ENCODE data around the gene IDI2.
"Not testable (repeated sequence)": the region's sequence is repeated elsewhere in the genome, so short reads cannot be mapped to it uniquely, and the experiment has no call there.

The IDI2 gene

GRCh38 chr10:1045415-1045814, 19.8 kb upstream of the IDI2 start:
- no peak for DNase-seq

DNA sequence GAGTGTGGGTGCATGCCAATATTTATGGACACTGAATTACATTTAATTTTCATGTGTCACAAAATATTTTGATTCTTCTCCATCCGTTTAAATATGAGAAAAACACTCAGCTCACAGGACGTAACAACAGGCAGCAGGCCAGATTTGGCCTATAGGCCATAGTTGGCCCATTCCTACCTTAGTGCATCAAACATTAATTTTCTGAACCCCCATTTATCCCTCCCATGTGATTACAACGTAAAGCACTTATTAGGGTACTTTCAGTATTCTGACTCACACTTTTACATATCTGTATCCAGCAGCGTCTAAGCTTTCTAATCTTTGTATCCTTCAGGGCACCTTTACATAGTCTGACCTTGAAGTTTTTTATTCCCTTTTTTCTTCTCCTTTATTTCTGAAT, 19.3 kb upstream of the IDI2 start:
- DNase-seq: no peak

DNA sequence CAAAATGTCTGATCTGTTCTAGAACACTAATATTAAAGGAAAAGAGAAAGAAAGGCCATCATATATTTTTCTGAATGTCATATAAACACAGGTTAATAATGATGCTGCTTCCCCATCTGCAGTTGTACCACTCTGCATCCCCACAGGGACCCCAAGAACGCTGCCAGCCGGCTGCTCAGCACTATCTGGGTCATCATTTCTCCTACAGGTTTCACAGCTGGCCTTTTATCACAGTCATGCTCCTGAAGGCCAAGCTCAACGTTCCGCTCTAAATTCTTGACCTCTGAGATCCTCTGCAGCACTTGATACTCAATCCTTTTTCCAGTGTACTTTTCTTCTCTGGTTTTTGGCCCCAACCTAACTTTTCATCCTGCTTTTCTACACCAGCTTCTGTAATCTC, 18.5 kb upstream of the IDI2 start:
- DNase-seq: no peak

DNA sequence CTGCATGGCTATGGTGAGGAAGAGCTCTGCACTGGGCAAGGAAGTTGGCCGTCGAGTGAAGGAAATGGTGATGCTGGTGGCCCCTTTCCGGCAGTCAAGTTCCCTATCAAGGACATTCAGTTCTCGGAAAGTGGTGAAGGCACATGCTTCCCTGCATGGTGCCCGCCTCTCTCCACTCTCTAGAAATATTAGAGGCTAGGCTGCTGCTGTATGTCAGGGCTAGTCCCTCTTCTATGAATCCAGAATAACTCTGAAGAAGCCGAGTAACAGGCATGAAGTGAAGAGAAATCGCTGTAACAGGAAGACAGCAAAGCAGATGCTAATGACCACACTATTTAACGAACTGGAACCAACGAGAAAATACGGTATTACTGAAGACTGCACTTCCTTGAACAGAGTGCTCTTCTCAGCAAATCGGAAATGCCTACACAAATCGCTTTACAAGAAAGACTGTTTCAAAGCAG, 17.9 kb upstream of the IDI2 start:
- no peak for DNase-seq

- DNase-seq: no peak
These were observed 15.9 kb upstream of the IDI2 start for GRCh38 chr10:1041514-1041913.

DNA sequence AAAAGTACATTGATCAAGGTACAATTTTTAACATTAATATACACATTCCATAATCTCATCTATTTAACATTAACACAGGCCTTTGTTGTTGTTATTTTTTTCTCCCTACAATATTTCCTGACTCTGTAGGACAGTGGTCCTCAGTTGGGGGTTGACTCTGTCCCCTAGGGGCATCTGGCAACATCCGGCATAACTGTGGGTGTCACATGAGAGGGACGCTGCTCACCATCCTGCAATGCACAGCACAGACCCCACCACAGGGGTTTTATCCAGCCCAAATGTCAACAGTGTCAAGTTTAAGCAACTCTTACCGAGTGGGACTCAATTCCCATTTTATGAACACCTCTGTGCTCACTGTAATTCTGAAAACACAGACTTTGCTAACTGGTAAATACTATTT, 14.5 kb upstream of the IDI2 start:
- DNase-seq: no peak

GRCh38 chr10:1038769-1039168, 13.1 kb upstream of the IDI2 start:
- DNase-seq: not testable (repeated sequence)

GRCh38 chr10:1037098-1037497, 11.4 kb upstream of the IDI2 start:
- DNase-seq: no peak

GRCh38 chr10:1036341-1036791, 10.7 kb upstream of the IDI2 start:
- no peak for DNase-seq

DNA sequence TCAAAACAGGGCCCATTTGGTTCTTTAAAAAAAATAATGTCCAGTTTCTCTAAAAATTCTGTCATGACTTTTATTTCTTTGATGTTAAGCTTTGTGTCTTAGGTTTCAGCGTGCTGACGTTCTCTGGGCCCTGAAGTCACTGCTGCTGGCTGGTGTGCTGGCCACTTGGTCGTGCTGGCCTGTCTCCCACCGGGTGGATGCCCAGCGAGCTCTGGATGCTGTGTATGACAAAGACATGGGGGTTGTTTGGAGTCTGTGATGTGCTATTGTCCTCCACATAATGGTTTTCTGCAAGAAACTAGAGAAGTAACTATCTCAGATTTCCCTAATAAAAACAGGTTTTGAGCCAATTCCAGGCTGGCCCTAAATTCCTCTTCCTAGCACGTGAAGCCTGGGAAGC, 9.5 kb upstream of the IDI2 start:
- DNase-seq: no peak

- no peak for DNase-seq
These were observed 9.1 kb upstream of the IDI2 start for GRCh38 chr10:1034758-1035157.

DNA sequence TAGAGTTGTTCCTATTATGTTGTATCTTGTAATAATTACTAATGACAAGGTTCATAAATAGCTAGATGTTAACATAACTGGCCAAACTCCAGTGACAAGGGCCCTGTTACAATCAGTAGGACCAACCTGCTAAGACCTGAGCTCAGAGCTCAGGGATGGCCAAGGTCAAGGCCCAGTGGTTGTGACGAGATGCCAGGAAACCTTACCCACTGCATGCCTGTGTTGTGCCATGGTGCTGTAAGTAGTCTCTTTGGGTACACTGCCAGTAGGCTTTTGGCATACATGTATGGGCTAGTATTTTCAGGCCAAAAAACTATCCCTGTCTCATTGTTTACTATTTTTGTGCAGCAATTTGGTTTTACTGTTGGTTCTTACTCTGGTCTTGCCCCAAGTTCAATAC, 7.9 kb upstream of the IDI2 start:
- no peak for DNase-seq

DNA sequence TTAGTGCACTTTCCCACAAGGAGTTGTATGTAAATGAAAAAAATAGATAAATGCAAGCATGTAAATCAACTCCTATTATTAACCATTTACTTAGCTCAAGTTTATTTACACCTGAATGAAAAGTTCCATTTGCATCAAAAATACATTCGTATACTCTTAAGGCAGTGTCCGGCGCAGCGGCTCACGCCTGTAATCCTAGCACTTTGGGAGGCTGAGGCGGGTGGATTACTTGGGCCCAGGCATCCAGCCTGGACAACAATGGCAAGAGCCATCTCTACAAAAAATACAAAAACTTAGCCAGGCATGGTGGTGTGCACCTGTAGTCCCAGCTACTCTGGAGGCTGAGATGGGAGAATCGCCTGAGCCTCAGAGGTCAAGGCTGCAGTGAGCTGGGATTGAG, 4.2 kb upstream of the IDI2 start:
- DNase-seq: no peak

DNA sequence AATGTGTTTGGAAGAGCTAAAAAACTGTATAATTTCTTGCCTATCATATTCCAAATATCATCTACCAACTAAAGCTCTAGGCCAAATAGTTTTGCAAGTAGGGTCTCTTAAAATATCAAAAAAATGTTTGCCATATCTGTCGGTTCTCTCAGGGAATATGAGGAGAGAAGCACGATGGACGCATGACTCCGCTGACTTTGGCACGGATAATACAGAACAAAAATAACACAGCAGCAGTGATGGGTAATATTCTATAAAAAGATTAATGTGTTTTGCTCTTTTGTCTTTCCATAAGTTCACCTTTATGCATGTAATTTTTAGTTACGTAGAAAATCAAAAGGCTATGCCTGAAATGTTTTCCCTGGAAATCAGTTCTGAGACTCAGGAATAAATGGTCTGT, 919 bp upstream of the IDI2 start:
- DNase-seq: no peak

GRCh38 chr10:1024103-1024502, 1.6 kb downstream of the IDI2 start:
- no peak for DNase-seq

DNA sequence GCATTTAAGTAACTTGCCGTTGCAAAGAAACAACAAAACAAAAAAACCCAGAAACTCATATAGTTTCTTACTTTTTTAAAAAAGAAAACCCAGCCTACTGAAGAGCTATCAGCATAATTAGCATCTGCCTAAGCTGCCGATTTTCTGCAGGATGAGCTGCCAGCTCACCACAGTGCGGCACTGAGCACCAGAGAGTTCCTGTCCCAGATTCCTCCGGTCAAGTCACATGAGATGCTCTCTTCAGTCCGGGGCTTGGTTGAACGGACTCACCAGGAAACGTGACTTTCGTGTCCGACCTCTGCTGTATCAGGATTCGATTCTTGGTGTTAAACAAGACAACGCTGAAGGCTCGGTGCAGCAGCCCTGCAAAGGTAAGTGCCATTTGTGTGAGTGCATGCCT, 3.2 kb downstream of the IDI2 start:
- no peak for DNase-seq

GRCh38 chr10:1020958-1021357, 4.7 kb downstream of the IDI2 start:
- DNase-seq: no peak

DNA sequence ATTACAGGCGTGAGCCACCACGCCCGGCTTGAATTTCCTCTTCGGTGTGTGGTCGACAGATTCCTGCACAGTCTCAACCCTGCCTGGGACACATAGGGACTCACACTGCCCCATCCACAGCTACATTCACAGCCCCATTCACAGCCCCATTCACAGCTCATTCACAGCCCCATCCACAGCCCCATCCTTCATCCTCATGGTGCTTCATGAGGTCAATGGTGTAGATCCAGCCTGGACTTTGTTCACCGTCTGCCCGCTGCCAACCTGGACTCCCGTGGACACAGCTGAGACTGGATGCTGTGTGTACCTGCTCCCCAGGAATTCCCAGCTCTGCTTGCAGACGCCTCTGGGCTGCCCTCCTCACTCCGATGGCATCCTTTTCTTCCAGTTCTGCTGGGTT, 5.2 kb downstream of the IDI2 start:
- no peak for DNase-seq

- DNase-seq: no peak
These were observed 6.3 kb downstream of the IDI2 start for GRCh38 chr10:1019362-1019761.

DNA sequence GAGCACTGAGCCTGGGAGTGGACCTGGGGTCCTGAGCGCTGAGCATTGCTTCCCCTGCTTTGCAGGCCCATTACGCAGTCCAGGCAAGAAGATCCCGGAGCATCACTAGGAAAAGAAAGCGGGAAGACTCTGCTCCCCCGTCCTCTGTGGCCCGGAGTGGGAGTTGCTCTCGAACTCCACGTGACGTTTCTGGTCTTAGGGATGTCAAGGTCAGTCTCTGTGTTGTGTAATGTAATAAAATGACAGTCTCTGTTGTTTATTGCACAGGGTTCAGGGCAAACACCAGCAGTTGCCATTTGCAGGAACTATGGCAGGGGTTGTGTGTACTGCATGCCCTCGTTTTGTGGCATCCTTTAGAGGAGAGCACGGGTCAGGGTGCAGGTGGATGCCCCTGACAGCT, 10.0 kb downstream of the IDI2 start:
- no peak for DNase-seq

DNA sequence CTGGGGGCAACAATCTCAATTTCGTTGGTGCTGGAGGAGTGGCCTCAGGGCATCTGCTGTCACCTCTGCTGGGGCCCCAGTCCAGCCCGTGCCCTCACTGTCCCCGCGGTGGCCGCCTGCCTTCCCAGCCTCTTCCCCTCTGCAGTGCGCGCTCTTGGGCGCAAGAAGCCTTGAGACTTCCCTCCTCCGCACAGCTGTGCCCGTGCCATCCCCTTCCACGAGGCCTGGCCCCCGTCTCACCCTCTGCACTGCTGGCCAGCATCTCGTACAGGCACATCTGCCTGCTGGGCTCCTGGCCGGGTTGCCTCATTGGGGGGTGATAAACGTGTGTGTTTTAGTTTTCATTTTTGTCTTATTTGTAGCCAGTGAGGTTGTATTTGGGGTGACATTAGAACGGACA, 14.0 kb downstream of the IDI2 start:
- DNase-seq: no peak

- no peak for DNase-seq
These were observed 15.0 kb downstream of the IDI2 start for GRCh38 chr10:1010703-1011102.

- DNase-seq: not testable (repeated sequence)
These were observed 15.7 kb downstream of the IDI2 start for GRCh38 chr10:1009947-1010346.

DNA sequence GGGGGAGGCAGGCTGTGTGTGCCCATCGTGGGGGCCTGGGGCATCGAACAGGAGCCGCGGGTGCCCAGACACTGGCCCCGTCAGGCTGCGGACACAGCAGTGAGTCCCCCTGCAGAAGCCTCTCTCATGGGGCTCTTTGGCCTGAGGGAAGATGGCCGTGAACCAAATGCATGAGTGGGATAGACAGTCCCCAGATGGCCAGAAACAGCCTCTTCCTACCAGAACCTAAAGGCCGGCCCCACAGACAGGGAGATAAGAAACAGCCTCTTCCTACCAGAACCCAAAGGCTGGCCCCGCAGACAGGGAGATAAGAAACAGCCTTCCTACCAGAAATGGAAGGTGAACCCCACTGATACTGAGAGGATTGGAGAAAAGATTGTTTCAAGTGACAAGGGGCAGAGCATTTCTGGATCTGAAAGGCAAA, 16.6 kb downstream of the IDI2 start:
- DNase-seq: no peak

DNA sequence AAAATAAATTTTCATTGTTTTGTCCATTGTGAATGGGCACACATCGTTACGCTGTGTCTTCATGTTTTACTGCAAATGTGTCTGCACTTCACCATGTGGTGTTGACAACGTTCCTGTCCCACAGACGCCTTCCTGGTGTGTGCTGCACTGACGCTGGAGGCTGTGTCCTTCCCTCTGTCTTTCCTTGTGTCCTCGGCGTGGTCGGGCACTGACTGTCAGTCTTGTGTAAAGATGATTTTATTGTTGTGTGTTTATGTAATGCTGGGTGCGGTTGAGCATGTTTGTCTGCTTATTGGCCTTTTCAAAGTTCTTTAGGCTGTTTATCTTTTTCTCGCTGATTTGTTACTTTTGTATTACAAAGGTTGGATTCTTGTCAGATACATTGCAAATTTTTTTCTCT, 18.1 kb downstream of the IDI2 start:
- DNase-seq: no peak

- no peak for DNase-seq
These were observed 19.1 kb downstream of the IDI2 start for GRCh38 chr10:1006573-1006972.

Measured in SW 1271 (cell line).